Astrocyte (in vitro differentiated cells and primary cell): ENCODE results near the gene FAM110C. TPM values are rescaled to one million over a fixed set of nuclear protein-coding genes. Genes with fewer than 3 reads are reported as not detected.

Source experiments
- DNase-seq: peaks from one replicate; pipeline ENCODE4 v3.0.0-alpha.2; 2010; ENCODE audit warnings: low read depth
- FAIRE-seq: peaks from 2 replicates; lab custom pipeline; 2011; peaks lifted over from hg19 to GRCh38; lab: Jason Lieb, UNC
- H2AFZ ChIP-seq: 2 replicates; pipeline ENCODE4 v1.6.0; 2012; ENCODE audit warnings: low read depth, low read length, inconsistent platforms
- H3K27ac ChIP-seq: 2 replicates; pipeline ENCODE4 v1.5.1; 2011; ENCODE audit warnings: low read depth, low read length, inconsistent platforms
- H3K27me3 ChIP-seq: 2 replicates; pipeline ENCODE4 v1.6.0; 2011; ENCODE audit warnings: low read length, inconsistent platforms; ENCODE audit not compliant: insufficient read depth
- H3K36me3 ChIP-seq: 2 replicates; pipeline ENCODE4 v1.5.1; 2011; ENCODE audit warnings: low read length, inconsistent platforms; ENCODE audit not compliant: insufficient read depth
- H3K4me1 ChIP-seq: 2 replicates; pipeline ENCODE4 v1.5.1; 2011; ENCODE audit warnings: low read length, inconsistent platforms; ENCODE audit not compliant: insufficient read depth
- H3K4me2 ChIP-seq: 2 replicates; pipeline ENCODE4 v1.6.0; 2012; ENCODE audit warnings: low read length, inconsistent platforms
- H3K4me3 ChIP-seq: 2 replicates; pipeline ENCODE4 v1.5.1; 2011; ENCODE audit warnings: low read depth, mild to moderate bottlenecking, low read length, inconsistent platforms; ENCODE audit not compliant: insufficient read depth
- H3K79me2 ChIP-seq: 2 replicates; pipeline ENCODE4 v1.6.0; 2012; ENCODE audit warnings: mild to moderate bottlenecking, low read length, inconsistent platforms; ENCODE audit not compliant: insufficient read depth
- H3K9ac ChIP-seq: 2 replicates; pipeline ENCODE4 v1.6.0; 2012; ENCODE audit warnings: mild to moderate bottlenecking, low read length, inconsistent platforms
- H3K9me3 ChIP-seq: 2 replicates; pipeline ENCODE4 v1.5.1; 2012; ENCODE audit warnings: low read depth, mild to moderate bottlenecking, low read length, inconsistent platforms; ENCODE audit not compliant: insufficient read depth
- H4K20me1 ChIP-seq: 2 replicates; pipeline ENCODE4 v1.6.0; 2012; ENCODE audit warnings: low read length, inconsistent platforms; ENCODE audit not compliant: insufficient read depth
- H3K27ac Mint-ChIP-seq: one replicate; pipeline ENCODE4 v1.8.0; 2021; ENCODE audit warnings: mild to moderate bottlenecking, mixed read lengths; ENCODE audit not compliant: unreplicated experiment
- H3K27me3 Mint-ChIP-seq: one replicate; pipeline ENCODE4 v1.8.0; 2021; ENCODE audit warnings: low read depth, mixed read lengths; ENCODE audit not compliant: unreplicated experiment
- H3K36me3 Mint-ChIP-seq: one replicate; pipeline ENCODE4 v1.8.0; 2021; ENCODE audit warnings: low read depth, mixed read lengths; ENCODE audit not compliant: unreplicated experiment
- H3K4me1 Mint-ChIP-seq: one replicate; pipeline ENCODE4 v1.8.0; 2021; ENCODE audit warnings: low read depth, mixed read lengths; ENCODE audit not compliant: unreplicated experiment
- H3K4me3 Mint-ChIP-seq: one replicate; pipeline ENCODE4 v1.8.0; 2021; ENCODE audit warnings: mild to moderate bottlenecking, moderate library complexity, mixed read lengths; ENCODE audit not compliant: unreplicated experiment
- H3K9me3 Mint-ChIP-seq: one replicate; pipeline ENCODE4 v1.8.0; 2021; ENCODE audit warnings: mild to moderate bottlenecking, mixed read lengths; ENCODE audit not compliant: unreplicated experiment
- EZH2 ChIP-seq: IDR thresholded peaks from 2 replicates; pipeline ENCODE4 v1.6.1; 2012; ENCODE audit warnings: mild to moderate bottlenecking, low read length, inconsistent platforms; ENCODE audit not compliant: insufficient read depth
- total RNA-seq: library from RNA; stranded (reverse); gene quantifications from 2 replicates; pipeline ENCODE4 v1.2.1, GENCODE V29; 2021
- TF ChIP-seq, protein P1 (sequence below): IDR thresholded peaks from 2 replicates; pipeline ENCODE4 v1.5.1; 2011; ENCODE audit warnings: low read depth, mild to moderate bottlenecking, inconsistent platforms, low read length, moderate library complexity; ENCODE audit not compliant: insufficient read depth

Gene FAM110C
- total RNA-seq, 1 donor from 2014 or later = 1.4 TPM

DNA sequence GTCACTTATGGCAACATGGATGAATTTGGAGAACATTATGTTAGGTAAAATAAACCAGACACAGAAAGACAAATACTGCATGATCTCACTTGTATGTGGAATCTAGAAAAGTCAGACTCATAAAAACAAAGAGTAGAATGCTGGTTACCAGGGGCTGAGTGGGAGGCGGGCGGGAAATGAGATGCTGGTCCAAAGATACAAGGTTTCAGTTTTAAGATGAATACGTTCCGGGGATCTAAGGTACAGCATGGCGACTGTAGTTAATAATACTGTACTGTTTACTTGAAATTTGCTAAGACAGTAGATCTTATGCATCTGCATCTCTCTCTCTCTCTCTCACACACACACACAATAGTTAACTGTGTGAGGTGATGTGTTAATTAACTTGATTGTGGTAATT, 14.2 kb downstream of the FAM110C start:
- Mint-ChIP-seq H3K4me3 (no peak overlapping the region), H3K27me3 (peaks cover 5% of the 10 kb centered on the region), H3K4me1 (peaks cover 2% of the 10 kb centered on the region), H3K9me3 (peaks cover 2% of the 10 kb centered on the region), H3K27ac (no peak overlapping the region), H3K36me3 (no peaks in the 10 kb centered on the region)
- Histone ChIP-seq H3K4me1 (no peaks in the 10 kb centered on the region), H3K36me3 (no peaks in the 10 kb centered on the region), H2AFZ (no peak overlapping the region), H3K4me3 (no peak overlapping the region), H3K27ac (no peak overlapping the region), H3K9me3 (no peaks in the 10 kb centered on the region), H3K4me2 (no peak overlapping the region), H3K9ac (no peak overlapping the region), H3K27me3 (no peaks in the 10 kb centered on the region), H3K79me2 (no peaks in the 10 kb centered on the region), H4K20me1 (no peaks in the 10 kb centered on the region)
- FAIRE-seq = no peak
- DNase-seq = no peak
- TF ChIP-seq EZH2 = no peak
- TF ChIP-seq, protein P1, sequence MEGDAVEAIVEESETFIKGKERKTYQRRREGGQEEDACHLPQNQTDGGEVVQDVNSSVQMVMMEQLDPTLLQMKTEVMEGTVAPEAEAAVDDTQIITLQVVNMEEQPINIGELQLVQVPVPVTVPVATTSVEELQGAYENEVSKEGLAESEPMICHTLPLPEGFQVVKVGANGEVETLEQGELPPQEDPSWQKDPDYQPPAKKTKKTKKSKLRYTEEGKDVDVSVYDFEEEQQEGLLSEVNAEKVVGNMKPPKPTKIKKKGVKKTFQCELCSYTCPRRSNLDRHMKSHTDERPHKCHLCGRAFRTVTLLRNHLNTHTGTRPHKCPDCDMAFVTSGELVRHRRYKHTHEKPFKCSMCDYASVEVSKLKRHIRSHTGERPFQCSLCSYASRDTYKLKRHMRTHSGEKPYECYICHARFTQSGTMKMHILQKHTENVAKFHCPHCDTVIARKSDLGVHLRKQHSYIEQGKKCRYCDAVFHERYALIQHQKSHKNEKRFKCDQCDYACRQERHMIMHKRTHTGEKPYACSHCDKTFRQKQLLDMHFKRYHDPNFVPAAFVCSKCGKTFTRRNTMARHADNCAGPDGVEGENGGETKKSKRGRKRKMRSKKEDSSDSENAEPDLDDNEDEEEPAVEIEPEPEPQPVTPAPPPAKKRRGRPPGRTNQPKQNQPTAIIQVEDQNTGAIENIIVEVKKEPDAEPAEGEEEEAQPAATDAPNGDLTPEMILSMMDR = no peak

DNA sequence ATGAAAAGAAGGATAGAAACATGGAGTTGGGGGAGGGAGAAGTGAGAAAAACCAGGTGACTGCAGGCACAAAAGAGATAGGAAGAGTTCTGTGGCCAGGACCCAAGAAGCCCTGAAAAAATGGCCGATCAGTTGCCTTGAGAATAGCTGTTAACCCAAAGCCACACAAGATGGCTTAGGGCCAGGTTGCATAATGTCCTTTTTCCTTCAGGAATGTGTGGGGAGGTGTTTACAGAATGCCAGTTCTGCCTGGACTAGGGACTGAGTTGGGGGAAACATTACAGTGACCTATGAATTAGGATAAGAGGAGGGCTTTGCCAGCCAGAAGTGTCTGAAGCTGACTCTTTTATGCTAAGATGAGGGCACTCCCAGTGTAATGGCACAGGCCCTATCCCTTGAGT, 17.1 kb downstream of the FAM110C start:
- no peaks in the 10 kb centered on the region for H3K27me3 ChIP-seq
- no peaks in the 10 kb centered on the region for H3K79me2 ChIP-seq
- Mint-ChIP-seq H3K36me3 (no peaks in the 10 kb centered on the region), H3K4me3 (no peak overlapping the region), H3K27me3 (peaks cover 5% of the 10 kb centered on the region), H3K4me1 (peaks cover 2% of the 10 kb centered on the region), H3K27ac (no peak overlapping the region), H3K9me3 (peaks cover 2% of the 10 kb centered on the region)
- no peak overlapping the region for H2AFZ ChIP-seq
- no peak for TF ChIP-seq EZH2
- TF ChIP-seq, protein P1 = no peak
- no peak overlapping the region for H3K4me3 ChIP-seq
- no peak overlapping the region for H3K9ac ChIP-seq
- no peak for FAIRE-seq
- H3K9me3 ChIP-seq = no peaks in the 10 kb centered on the region
- no peak for DNase-seq
- H3K4me1 ChIP-seq = no peaks in the 10 kb centered on the region
- no peak overlapping the region for H3K27ac ChIP-seq
- H3K36me3 ChIP-seq = no peaks in the 10 kb centered on the region
- H4K20me1 ChIP-seq = no peaks in the 10 kb centered on the region
- H3K4me2 ChIP-seq = no peak overlapping the region

GRCh38 chr2:28406-28975, 17.8 kb downstream of the FAM110C start:
- no peak overlapping the region for H3K4me3 ChIP-seq
- no peak overlapping the region for H3K27ac ChIP-seq
- H3K9me3 ChIP-seq = no peaks in the 10 kb centered on the region
- Mint-ChIP-seq H3K36me3 (no peaks in the 10 kb centered on the region), H3K4me3 (no peak overlapping the region), H3K9me3 (peaks cover 2% of the 10 kb centered on the region), H3K27ac (no peak overlapping the region), H3K27me3 (peaks cover 5% of the 10 kb centered on the region), H3K4me1 (peaks cover 2% of the 10 kb centered on the region)
- H3K36me3 ChIP-seq = no peaks in the 10 kb centered on the region
- H4K20me1 ChIP-seq = no peaks in the 10 kb centered on the region
- H2AFZ ChIP-seq = no peak overlapping the region
- FAIRE-seq (no peak), DNase-seq (no peak)
- H3K9ac ChIP-seq = no peak overlapping the region
- no peak overlapping the region for H3K4me2 ChIP-seq
- H3K4me1 ChIP-seq = no peaks in the 10 kb centered on the region
- H3K79me2 ChIP-seq = no peaks in the 10 kb centered on the region
- TF ChIP-seq, protein P1 = no peak
- TF ChIP-seq EZH2 = no peak
- no peaks in the 10 kb centered on the region for H3K27me3 ChIP-seq
